Prostate gland (tissue), 2 donors: Measurements from ENCODE around the gene SHISA2.

Experiments used
- POLR2AphosphoS5 ChIP-seq: sonication (generic); formaldehyde crosslinking; IDR thresholded peaks from one replicate; pipeline ENCODE4 v1.6.1; 2017; ENCODE audit warnings: antibody characterized with exemption
- TF ChIP-seq, protein P1 (sequence below), 4 experiments: fragments of 200-600 bp in 2 of 4; fragments of 450-650 bp in 2 of 4; sonication (generic) in 2 of 4; IDR thresholded peaks; 1 replicate in 3 of 4; 2 replicates in 1 of 4; pipeline ENCODE4 v1.5.1; 2016 to 2019; ENCODE audit warnings: antibody characterized with exemption in 4 of 4, mild to moderate bottlenecking in 2 of 4, moderate library complexity in 2 of 4

DNA sequence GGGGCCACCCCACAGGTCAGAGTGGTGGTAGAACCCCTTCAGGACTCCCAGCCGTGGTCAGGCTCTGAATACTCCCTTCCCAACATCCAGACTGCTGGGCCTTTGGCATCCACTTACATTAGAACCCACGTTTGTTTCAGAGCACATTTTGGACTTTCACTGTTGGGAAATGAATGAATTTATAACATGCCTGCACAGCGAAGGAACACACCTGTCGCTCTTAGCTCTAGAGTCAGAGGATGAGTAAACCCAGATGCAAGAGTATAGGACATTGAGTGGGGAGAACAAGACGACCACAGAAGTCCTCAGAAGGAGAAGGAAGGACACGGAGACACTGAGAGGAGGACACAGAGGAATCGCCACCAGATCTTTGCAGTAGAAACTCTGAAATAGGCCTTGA is 30.9 kb downstream of the SHISA2 start:
- TF ChIP-seq, protein P1, sequence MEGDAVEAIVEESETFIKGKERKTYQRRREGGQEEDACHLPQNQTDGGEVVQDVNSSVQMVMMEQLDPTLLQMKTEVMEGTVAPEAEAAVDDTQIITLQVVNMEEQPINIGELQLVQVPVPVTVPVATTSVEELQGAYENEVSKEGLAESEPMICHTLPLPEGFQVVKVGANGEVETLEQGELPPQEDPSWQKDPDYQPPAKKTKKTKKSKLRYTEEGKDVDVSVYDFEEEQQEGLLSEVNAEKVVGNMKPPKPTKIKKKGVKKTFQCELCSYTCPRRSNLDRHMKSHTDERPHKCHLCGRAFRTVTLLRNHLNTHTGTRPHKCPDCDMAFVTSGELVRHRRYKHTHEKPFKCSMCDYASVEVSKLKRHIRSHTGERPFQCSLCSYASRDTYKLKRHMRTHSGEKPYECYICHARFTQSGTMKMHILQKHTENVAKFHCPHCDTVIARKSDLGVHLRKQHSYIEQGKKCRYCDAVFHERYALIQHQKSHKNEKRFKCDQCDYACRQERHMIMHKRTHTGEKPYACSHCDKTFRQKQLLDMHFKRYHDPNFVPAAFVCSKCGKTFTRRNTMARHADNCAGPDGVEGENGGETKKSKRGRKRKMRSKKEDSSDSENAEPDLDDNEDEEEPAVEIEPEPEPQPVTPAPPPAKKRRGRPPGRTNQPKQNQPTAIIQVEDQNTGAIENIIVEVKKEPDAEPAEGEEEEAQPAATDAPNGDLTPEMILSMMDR (IDR thresholded peaks at IDR 0.05) = no peak
- no peak for TF ChIP-seq POLR2AphosphoS5
